ENCODE data around the gene AGPAT4. TPM values are rescaled to one million over a fixed set of nuclear protein-coding genes. Genes with fewer than 3 reads are reported as not detected.

The AGPAT4 gene
- total RNA-seq, 3 donors from 2014 or later, result 4.6 to 10.5 (median 6.2) TPM

DNA sequence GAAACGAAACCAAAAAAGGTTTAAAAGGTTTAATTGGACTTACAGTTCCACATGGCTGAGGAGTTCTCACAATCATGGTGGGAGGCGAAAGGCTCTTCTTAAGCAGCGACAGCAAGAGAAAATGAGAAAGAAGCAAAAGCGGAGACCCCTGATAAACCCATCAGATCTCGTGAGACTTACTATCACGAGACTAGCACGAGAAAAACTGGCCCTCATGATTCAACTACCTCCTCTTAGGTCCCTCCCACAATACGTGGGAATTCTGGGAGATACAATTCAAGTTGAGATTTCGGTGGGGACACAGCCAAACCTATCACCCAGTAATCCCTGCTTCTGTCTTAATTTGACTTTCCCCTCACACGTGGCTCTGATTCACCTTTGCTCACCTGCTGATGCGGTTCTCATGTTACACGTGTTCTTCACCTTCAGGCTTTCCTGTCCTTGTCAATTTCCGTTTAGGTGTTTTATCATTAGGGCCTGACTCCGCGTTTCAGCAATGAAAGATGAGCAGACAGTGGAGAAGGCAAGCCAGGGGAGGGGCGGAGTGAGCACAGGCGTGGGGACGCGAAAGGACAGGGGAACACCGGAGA is 57.1 kb downstream of the AGPAT4 start:
- H3K27me3 ChIP-seq, result no peaks in the 10 kb centered on the region
- no peak overlapping the region for H3K4me3 ChIP-seq
- H3K27ac ChIP-seq, result no peak overlapping the region
- H3K36me3 ChIP-seq, result no peaks in the 10 kb centered on the region
- no peak for DNase-seq (ENCODE audit: low spot score in 2 of 2)
- H3K4me1 ChIP-seq, result no peaks in the 10 kb centered on the region
- no peak for TF ChIP-seq POLR2AphosphoS5 (IDR thresholded peaks at IDR 0.05)
- no peak for TF ChIP-seq POLR2A (IDR thresholded peaks at IDR 0.05)
- TF ChIP-seq, protein P1, sequence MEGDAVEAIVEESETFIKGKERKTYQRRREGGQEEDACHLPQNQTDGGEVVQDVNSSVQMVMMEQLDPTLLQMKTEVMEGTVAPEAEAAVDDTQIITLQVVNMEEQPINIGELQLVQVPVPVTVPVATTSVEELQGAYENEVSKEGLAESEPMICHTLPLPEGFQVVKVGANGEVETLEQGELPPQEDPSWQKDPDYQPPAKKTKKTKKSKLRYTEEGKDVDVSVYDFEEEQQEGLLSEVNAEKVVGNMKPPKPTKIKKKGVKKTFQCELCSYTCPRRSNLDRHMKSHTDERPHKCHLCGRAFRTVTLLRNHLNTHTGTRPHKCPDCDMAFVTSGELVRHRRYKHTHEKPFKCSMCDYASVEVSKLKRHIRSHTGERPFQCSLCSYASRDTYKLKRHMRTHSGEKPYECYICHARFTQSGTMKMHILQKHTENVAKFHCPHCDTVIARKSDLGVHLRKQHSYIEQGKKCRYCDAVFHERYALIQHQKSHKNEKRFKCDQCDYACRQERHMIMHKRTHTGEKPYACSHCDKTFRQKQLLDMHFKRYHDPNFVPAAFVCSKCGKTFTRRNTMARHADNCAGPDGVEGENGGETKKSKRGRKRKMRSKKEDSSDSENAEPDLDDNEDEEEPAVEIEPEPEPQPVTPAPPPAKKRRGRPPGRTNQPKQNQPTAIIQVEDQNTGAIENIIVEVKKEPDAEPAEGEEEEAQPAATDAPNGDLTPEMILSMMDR (IDR thresholded peaks at IDR 0.05), result no peak
- intact Hi-C loops (cut with DNase I; ENCODE audit: low total_unique reads), result no loop called here
- peaks cover 0 to 7% of the 10 kb centered on the region in 2 donors for H3K9me3 ChIP-seq

DNA sequence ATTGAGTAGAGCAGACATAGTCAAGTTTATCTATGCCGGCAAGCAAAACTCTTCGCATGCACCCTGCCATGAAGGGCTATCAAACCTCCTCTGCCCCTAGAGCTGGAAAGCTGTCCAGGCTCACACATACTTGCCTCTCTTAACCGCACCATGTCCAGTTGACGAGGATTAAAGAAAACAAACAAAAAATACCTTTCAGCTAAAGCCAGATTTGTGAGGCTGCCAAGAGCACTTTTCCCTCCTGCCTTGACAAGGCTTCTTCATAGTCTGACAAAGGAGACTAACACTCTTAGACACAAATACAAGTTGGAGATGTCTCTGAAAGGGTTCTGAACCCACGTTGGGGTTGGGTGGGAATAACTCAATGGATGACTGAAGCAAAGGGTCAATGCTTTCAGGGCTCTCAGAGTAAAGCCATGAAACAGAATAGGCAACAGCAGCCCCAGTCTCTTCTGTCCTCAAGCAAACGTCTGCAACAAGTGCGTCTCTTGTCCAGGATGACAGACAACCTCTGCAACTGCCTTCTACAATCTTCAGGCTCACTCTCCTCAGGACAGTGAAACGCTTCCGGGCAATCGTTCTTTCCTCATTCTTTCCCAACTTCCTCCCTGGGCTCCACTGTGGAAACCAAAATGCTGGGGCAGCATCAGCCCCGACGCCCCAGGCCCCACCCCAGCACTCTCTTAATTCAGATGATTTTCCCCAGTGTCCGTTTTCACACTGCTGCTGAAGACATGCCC is 57.8 kb downstream of the AGPAT4 start:
- Histone ChIP-seq H3K4me1 (no peaks in the 10 kb centered on the region), H3K4me3 (no peak overlapping the region), H3K27ac (no peak overlapping the region), H3K9me3 (peaks cover 0 to 14% of the 10 kb centered on the region in 2 donors), H3K36me3 (no peaks in the 10 kb centered on the region), H3K27me3 (no peaks in the 10 kb centered on the region)
- intact Hi-C loops (cut with DNase I; ENCODE audit: low total_unique reads), result no loop called here
- no peak for DNase-seq (ENCODE audit: low spot score in 2 of 2)
- TF ChIP-seq, protein P1 (IDR thresholded peaks at IDR 0.05), result no peak
- no peak for TF ChIP-seq POLR2AphosphoS5 (IDR thresholded peaks at IDR 0.05)
- no peak for TF ChIP-seq POLR2A (IDR thresholded peaks at IDR 0.05)

DNA sequence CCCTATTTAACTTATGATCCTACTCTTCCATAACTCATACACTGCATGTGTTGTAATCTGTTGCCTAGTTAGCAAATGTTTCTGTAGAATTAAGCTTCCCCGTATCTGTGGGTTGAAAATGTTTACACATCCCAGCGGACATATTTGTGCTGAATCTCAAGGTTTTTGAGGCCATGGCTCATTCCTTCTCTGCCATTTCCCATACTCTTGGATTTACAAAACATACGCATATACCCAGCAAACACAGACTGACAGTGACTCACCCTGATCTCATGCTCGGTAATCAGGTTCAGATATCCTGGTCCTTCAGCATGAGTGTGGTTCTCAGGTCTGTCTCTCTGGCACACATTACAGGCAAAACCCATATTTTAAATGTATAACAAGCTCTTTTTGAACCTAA is 58.7 kb downstream of the AGPAT4 start:
- Histone ChIP-seq H3K4me1 (no peaks in the 10 kb centered on the region), H3K27ac (no peak overlapping the region), H3K9me3 (peaks cover 0 to 14% of the 10 kb centered on the region in 2 donors), H3K27me3 (no peaks in the 10 kb centered on the region), H3K36me3 (no peaks in the 10 kb centered on the region), H3K4me3 (no peak overlapping the region)
- intact Hi-C loops (cut with DNase I; ENCODE audit: low total_unique reads), result no loop called here
- no peak for TF ChIP-seq POLR2AphosphoS5 (IDR thresholded peaks at IDR 0.05)
- TF ChIP-seq, protein P1 (IDR thresholded peaks at IDR 0.05), result no peak
- DNase-seq (ENCODE audit: low spot score in 2 of 2), result no peak

DNA sequence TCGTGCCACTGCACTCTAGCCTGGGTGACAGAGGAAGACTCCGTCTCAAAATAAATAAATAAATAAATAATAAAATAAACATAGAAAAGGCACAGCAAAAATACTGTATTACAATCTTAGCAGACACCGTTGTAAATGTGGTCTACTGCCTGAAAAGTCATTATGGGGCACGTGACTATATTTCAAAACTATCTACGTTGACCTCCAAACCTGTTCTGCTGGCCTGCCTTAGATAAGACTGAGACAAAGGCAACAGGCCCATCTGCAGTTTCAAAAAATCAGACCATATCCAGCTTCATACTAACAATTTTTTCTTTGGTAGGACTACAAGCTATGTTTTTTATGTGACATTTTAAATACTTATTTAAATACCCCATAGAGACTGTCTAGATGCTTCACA is 59.1 kb downstream of the AGPAT4 start:
- intact Hi-C loops (cut with DNase I; ENCODE audit: low total_unique reads), result no loop called here
- Histone ChIP-seq H3K36me3 (no peaks in the 10 kb centered on the region), H3K9me3 (peaks cover 0 to 14% of the 10 kb centered on the region in 2 donors), H3K27ac (no peak overlapping the region), H3K27me3 (no peaks in the 10 kb centered on the region), H3K4me3 (no peak overlapping the region), H3K4me1 (no peaks in the 10 kb centered on the region)
- DNase-seq (ENCODE audit: low spot score in 2 of 2), result no peak
- TF ChIP-seq POLR2AphosphoS5 (IDR thresholded peaks at IDR 0.05) (no peak), POLR2A (IDR thresholded peaks at IDR 0.05) (no peak)
- TF ChIP-seq, protein P1 (IDR thresholded peaks at IDR 0.05), result no peak

DNA sequence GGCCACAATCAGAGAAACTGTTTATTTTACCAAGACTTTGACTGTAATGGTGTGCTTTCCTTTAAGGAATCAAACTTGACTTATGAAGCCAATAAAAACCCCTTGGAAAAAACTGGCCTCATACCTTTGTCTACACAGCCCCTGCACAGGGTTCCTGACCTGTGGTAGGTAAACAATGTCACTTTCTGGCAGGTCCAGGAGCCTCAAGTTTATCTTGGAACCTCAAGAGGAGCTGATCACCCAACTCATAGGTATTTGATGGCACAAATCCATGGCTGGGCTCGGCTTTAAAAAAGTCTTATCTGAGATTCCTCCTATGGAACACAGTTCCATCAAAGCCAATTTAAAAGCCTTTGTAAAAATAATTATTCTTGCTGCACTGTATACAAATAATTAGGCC is 61.0 kb downstream of the AGPAT4 start:
- intact Hi-C loops (cut with DNase I; ENCODE audit: low total_unique reads), result no loop called here
- DNase-seq (ENCODE audit: low spot score in 2 of 2), result no peak
- H3K27me3 ChIP-seq, result no peaks in the 10 kb centered on the region

More for the DNA sequence above, 61.0 kb downstream of the AGPAT4 start:
- H3K4me3 ChIP-seq, result no peak overlapping the region
- no peaks in the 10 kb centered on the region for H3K36me3 ChIP-seq
- H3K9me3 ChIP-seq, result peaks cover 0 to 14% of the 10 kb centered on the region in 2 donors
- H3K4me1 ChIP-seq, result no peaks in the 10 kb centered on the region
- H3K27ac ChIP-seq, result no peak overlapping the region
- TF ChIP-seq POLR2AphosphoS5 (IDR thresholded peaks at IDR 0.05) (no peak), POLR2A (IDR thresholded peaks at IDR 0.05) (no peak)
- TF ChIP-seq, protein P1 (IDR thresholded peaks at IDR 0.05), result no peak

All from breast epithelium (tissue), 4 donors.